GM21515 (cell line): ENCODE data around the gene STIM2.
"Not testable (repeated sequence)": the region's sequence is repeated elsewhere in the genome, so short reads cannot be mapped to it uniquely, and the experiment has no call there.

ENCODE experiments used
- ATAC-seq: cut with Tn5 transposase; IDR thresholded peaks from one replicate; pipeline ENCODE4 v1.9.1; 2021; ENCODE audit not compliant: unreplicated experiment

Gene STIM2

DNA sequence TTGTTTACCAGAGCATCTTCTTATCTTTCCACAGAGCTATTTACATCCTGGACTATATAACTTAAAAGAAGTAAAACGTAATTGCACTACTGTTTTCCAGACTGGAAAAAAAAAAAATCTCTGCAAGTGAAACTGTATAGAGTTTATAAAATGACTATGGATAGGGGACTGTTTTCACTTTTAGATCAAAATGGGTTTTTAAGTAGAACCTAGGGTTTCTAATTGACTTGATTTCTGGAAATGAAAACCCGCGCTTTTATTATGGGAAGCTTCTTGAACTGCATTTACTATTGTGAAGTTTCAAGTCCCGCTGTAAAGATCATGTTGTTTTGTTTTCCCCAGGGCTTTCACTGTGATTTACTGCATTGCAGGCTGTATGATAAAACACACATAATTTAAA lies 162.7 kb downstream of the STIM2 start:
- no peak for ATAC-seq

- no peak for ATAC-seq
Observed at GRCh38 chr4:27024805-27025204, 164.2 kb downstream of the STIM2 start.

DNA sequence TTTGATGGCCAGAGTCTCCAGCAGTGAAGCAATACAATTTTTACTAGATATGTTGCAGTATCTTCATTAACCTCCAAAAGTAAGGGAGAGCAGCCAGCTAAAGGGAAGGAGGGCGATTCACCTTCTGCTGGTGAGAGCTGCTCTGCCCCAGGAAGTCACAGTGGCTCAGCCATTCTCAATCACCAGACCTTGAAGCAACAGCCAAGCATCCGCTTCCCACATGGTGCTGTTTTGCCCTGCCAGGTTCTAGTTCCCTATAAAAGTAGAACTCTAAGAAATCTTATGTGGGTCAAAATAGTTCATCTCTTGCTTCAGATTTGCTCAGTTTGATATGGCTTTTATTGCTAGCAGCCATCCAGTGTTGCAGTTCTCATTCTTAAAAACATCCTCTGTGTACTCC lies 166.8 kb downstream of the STIM2 start:
- no peak for ATAC-seq

DNA sequence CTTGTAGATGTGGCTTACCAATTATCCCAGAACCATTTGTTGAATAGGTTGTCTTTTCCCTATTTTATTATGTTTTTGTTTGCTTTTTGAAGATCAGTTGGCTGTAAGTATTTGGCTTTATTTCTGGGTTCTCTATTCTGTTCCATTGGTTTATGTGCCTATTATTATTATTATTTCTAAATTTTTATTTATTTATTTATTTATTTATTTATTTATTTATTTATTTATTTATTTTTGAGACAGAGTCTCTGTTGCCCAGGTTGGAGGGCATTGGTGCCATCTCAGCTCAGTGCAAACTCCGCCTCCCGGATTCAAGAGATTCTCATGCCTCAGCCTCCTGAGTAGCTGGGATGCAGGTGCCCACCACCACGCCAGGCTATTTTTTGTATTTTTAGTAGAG lies 174.5 kb downstream of the STIM2 start:
- not testable (repeated sequence) for ATAC-seq

GRCh38 chr4:27040356-27040755 lies 179.7 kb downstream of the STIM2 start:
- ATAC-seq, result no peak

DNA sequence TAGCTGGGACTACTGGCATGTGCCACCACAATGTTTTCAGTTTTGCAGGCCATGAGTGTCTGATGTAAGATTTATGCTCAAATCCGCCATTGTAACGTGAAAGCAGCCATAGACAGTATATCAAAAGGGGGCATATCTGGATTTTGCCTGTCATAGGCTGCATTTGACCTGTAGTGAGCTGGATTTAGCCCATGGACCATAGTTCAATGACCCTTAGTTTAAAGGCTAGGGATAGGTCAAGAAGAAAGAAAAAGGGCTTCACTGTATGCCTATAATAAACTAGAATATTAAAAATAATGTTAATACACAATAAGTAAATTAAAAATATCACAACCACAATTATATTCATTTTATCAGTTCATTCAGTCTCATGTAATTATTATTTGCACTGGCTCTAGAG lies 181.8 kb downstream of the STIM2 start:
- no peak for ATAC-seq

DNA sequence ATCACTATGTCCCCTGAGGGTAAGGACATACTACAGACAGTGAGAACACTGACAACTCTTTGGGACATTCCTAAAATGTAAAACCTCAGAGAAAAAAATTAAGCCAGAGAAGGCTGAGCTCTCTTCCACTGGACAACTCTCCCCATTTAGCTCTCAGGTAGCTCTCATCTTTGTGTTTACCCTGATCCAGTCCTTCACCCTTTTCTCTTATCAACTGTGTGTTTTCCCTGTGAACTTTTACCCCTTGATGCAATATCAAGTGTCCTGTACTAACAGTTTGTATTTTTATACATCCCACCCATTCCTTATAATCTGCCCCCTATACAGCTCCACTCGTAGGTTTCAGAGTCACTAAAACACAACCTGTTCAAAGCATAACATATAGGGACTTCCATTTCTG lies 182.6 kb downstream of the STIM2 start:
- no peak for ATAC-seq

GRCh38 chr4:27046851-27047250 lies 186.2 kb downstream of the STIM2 start:
- no peak for ATAC-seq

DNA sequence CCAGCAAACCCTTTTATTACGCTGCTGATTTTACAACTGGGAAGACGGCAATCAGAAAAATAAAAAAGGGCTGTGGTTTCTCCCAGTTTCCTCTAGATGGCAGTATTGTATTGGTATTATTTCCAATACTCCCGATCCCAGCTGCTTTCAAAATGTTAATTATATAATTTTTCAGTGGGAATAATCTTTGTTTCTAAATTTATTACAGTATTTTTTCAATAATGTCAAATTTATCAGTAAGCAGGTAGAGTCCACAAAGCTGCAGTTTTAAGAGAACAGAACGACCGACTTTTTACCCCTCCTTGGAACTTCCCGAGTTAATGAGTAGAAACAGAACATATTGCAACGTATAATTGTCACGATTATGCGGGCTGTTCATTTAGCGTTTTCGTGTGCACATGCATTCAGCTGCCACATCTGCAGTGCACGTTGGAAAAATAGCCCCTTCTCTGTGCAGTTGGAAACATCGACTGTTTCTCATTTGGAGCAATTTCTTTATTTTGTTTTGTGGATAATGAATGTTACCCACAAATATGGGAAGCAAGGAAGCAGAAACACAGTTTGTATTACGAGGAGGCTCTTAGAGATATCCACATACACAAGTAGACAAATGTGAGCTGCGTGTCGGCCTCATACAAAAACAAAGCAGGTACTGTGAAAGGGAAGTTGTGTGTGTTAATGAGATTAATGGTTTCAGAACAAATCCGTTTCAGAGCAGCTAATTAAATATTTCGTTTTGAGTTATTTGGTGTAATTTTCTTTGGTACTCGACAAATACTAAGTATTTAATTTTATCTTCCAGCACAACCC lies 188.0 kb downstream of the STIM2 start:
- ATAC-seq, result no peak

- ATAC-seq, result no peak
Observed at GRCh38 chr4:27049239-27049829, 188.7 kb downstream of the STIM2 start.

GRCh38 chr4:27050731-27051130 lies 190.1 kb downstream of the STIM2 start:
- no peak for ATAC-seq

DNA sequence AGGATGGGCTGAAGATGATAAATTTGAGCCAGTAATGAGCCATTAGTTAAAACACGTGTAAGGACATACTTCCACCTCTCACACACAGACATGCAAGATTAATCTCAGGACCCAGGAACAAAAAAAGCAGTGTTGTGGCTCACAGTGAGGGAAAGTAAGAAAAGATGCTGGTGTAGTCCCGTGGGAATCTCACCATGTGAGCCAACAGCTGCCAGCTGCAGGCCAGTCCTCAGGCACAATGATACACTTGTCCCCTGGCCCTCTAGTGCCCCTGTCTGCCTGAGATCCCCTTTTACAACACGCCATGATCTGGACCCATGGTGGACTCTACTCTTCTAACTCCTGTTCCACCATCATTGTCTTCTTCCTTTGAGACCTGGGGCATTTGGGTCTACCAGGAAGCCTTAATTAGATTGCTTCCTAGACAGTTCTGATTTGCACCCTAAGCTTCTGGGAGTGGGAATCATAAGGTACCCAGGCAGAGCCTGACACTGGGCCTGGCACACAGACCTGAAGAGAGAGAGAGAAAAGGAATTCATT lies 194.7 kb downstream of the STIM2 start:
- ATAC-seq, result no peak

DNA sequence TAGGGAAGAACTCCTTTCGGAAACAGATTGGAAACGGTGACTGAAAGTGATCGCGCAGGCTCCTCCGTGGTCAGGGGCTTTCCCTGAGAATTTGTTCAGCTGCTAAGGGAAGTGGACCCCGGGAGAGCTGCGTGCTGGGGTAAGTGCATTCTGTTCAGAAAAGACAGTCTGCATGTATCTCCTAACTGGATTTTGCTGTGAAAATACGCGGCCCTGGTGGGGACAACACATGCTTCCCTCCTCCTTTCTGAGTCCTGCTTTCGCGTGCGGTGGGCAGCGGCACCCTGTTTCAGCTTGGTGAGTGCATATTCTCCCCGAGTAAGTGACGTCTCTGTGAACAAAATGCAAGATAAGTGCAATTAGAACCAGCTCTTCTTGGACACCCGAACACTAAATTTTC lies 195.6 kb downstream of the STIM2 start:
- ATAC-seq, result no peak

DNA sequence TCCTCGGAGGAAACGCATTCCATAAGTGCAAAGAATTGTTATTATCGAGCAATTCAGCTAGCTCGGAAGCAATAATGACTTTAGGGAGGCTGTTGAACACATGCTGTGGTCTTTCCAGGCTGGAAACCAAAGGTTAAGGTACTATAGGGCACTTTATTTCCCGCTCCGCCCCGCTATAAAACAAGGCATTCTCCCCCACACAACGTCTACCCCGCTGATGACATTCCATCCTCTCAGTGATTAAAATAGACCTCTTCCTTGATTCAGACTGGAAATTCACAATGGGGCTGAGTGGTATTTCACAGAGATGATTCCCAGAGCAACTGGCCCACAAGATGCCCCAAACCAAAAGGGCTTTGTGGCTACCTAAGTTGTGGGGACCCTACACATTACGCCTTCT lies 196.4 kb downstream of the STIM2 start:
- ATAC-seq, result no peak

DNA sequence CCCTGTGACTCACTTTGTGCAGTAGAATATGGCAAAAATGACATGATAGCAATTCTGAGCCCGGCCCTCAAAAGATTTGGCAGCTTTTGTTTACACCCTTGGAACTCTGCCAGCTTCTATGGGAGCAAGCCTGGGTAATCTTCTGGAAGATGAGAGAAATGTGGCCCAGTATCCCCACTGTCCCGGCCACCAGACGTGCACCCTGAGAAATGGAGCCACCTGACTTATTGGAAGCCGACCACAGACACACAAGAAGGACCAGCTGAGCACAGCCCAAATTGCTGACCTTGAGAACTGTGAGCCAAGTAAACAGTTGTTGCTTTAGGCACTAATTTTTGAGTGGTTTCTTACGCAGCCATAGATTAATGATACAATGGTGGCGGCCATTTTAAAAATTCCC lies 197.0 kb downstream of the STIM2 start:
- ATAC-seq, result no peak

DNA sequence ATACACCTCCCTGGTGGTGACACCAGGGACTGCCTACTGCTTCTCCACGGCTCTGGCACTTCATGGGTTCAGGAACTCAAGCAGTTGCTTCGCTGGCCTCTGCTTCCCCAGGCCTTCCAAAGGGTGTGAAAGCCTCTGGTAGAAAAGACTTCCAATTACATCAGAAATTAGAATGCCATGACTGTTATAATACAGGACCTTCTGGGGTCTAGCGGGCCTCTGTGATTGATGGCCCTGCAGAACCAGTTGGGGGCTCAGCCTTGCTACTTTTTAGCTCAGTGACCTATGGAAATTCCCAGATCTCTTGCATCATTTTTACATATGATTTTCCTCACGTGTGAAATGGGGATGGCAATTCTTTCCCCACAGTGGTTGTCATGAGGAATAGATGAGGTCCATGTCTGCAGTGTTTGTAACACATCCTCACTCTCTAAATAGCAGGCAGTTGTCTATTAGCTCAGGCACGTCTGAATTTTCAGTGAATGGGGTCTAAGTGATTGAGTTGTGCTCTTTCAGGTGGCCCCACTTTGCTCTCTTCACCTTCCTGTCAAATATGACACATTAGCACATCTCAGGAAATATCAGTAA lies 198.3 kb downstream of the STIM2 start:
- no peak for ATAC-seq

DNA sequence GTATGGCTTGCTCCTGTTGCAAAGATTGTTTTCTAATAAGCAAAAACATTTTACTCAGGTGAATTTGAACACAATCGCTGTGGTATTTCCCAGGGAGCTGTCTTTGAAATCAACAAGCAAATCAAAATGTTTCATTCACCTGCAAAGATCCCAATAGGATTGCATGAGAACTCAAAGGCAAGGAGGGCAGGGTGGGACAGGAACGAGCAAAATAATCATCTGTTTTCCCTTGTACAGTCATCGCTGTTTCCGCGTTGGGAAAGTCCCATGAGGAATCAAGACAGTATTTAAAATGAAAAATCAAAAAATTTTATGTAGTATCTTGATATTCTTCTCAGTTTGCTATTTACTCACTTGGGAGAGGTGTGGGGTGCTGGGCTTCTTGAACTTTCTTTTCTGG lies 198.8 kb downstream of the STIM2 start:
- no peak for ATAC-seq

GRCh38 chr4:27062256-27062655 lies 201.6 kb downstream of the STIM2 start:
- ATAC-seq, result no peak

DNA sequence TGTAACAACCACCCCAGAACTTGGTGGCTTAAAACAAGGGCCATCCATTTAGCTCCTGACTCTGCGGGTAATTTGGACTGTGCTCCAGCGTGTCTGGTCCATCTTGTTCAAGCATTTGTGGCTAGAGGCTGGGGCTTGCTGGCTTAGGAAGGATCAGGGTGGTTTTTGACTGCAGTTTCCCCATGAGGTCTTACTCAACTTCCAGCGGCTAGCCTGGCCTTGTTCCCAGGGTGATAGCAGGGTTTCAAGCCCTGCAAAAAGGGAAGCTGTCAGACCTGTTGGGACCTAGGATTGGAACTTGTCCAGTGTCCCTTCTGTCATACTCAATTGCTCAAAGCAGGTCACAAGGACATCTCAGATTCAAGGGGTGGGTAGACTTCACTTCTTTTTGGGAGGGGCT lies 205.9 kb downstream of the STIM2 start:
- no peak for ATAC-seq

GRCh38 chr4:27068151-27068867 lies 207.7 kb downstream of the STIM2 start:
- no peak for ATAC-seq
